Heart right ventricle (tissue), 16 donors: ENCODE data around the gene PRDM2. TPM values are rescaled to one million over a fixed set of nuclear protein-coding genes. Genes with fewer than 3 reads are reported as not detected.

Experiments used
- ATAC-seq, 8 donors: fragments of 200-7000 bp; cut with Tn5 transposase; one replicate each; pipeline ENCODE4 v1.9.1; 2020; ENCODE audit warnings: mild to moderate bottlenecking in 8 of 8, moderate library complexity in 8 of 8, moderate number of reproducible peaks in 1 of 8
- DNase-seq, 2 donors: peaks; one replicate each; pipeline ENCODE4 v3.0.0-alpha.2; 2020
- H3K27ac ChIP-seq, 10 donors: fragments of 200-600 bp; sonication (generic) in 2 of 10; one replicate each; pipeline versions ENCODE4 v1.5.0 to v1.8.0; 2020 to 2022; ENCODE audit warnings: mild to moderate bottlenecking in 3 of 10
- H3K27me3 ChIP-seq, 7 donors: fragments of 200-600 bp; one replicate each; pipeline ENCODE4 v1.8.0; 2021 to 2022; ENCODE audit warnings: mild to moderate bottlenecking in 2 of 7
- H3K36me3 ChIP-seq, 9 donors: fragments of 200-600 bp; sonication (generic) in 1 of 9; one replicate each; pipeline versions ENCODE4 v1.5.0 to v1.8.0; 2020 to 2022; ENCODE audit warnings: mild to moderate bottlenecking in 2 of 9
- H3K4me1 ChIP-seq, 9 donors: fragments of 200-600 bp; sonication (generic) in 1 of 9; one replicate each; pipeline versions ENCODE4 v1.5.0 to v1.8.0; 2020 to 2022; ENCODE audit warnings: mild to moderate bottlenecking in 4 of 9
- H3K4me3 ChIP-seq, 10 donors: fragments of 200-600 bp; sonication (generic) in 2 of 10; one replicate each; pipeline versions ENCODE4 v1.5.0 to v1.8.0; 2020 to 2022; ENCODE audit warnings: mild to moderate bottlenecking in 7 of 10, moderate library complexity in 2 of 10
- H3K9me3 ChIP-seq, 11 donors: fragments of 200-600 bp in 10 of 11; sonication (generic) in 2 of 11; one replicate each; pipeline versions ENCODE4 v1.5.0 to v1.8.0; 2013 to 2022; ENCODE audit warnings: mild to moderate bottlenecking in 2 of 11, control low read depth in 1 of 11, moderate library complexity in 1 of 11
- CTCF ChIP-seq, 9 donors: fragments of 200-600 bp; sonication (generic) in 2 of 9; IDR thresholded peaks; one replicate each; pipeline versions ENCODE4 v1.5.0 to v1.8.0; 2021 to 2022; ENCODE audit warnings: antibody characterized with exemption in 9 of 9, mild to moderate bottlenecking in 5 of 9, moderate library complexity in 1 of 9
- WGBS, 2 donors: extraction: QIAGEN DNeasy Blood & Tissue Kit; methylation state at CpG; one replicate each; pipeline ENCODE4 v1.1.7; 2013; ENCODE audit warnings: inconsistent platforms in 1 of 2; 5-methylcytosine and 5-hydroxymethylcytosine counted together
- intact Hi-C, 10 donors: fragments of 100-400 bp; cut with DNase I; formaldehyde crosslinking; loops; one replicate each; pipeline versions ENCODE4 v1.11.1 to v1.14.2; 2022
- polyA plus RNA-seq, 2 donors: library from polyadenylated mRNA; stranded (reverse); fragments of 200-250 nt; gene quantifications; one replicate each; pipeline ENCODE4 v1.2.3, GENCODE V29; 2013
- total RNA-seq, 10 donors: library from RNA; stranded (reverse); fragmentation: NEBNext Ultra II Directional in 3 of 10; extraction: Animal tissue kit (Norgen Biotek cat#: 25700) in 3 of 10; gene quantifications; one replicate each; pipeline versions ENCODE4 v1.2.1 to v1.2.4, GENCODE V29; 2021 to 2023
- donor health status: Arrhythmogenic right ventricular cardiomyopathy.
- donor health status: ischemic (EF 13 %, LVEDD 7.1; RV severe dilation, severe dysfunction).
- donor health status: healthy with polysubstance abuse.
- donor health status: DM: no; HTN: yes; CAD: no.
- donor health status: DM: no; HTN: no; CAD: no.
- donor health status: ischemic (EF 25% LVEDD 6.9; RV normal size, moderate dysfunction).
- donor health status: ischemic (EF 25% LVEDD 5.7; RV mildly dilated, moderate dysfunction).
- donor health status: healthy.
- donor health status: DM: yes; HTN: yes; CAD: no.
- donor health status: Ischemic cardiomyopathy.
- donor health status: ischemic (EF 35%, LVEDD 5.7; RV mildly dilated, moderate dysfunction).
- donor health status: nonischemic (EF 11% LVEDD 7.7; RV severe dilation, severe dysfunction).
- donor health status: DM: yes; HTN: yes; CAD: no.
- donor health status: PGD.
- donor health status: ischemic (EF 29% LVEDD 5.4; RV normal size, mild dysfunction).
- donor health status: nonischemic (EF 23%, LVEDD 6.1; RV moderate dilation, normal function).

PRDM2 gene
- total and polyA plus RNA-seq, 12 donors, result 10.3 to 57.3 (median 42.4) TPM

GRCh38 chr1:13763222-13763621, 63.2 kb downstream of the PRDM2 start:
- Histone ChIP-seq H3K4me1 (peaks cover 0 to 88% (median 63%) of the 10 kb centered on the region in 9 donors), H3K36me3 (peaks cover 0 to 14% (median 0%) of the 10 kb centered on the region in 9 donors), H3K4me3 (no peak overlapping the region), H3K27me3 (no peaks in the 10 kb centered on the region), H3K27ac (no peak overlapping the region), H3K9me3 (no peaks in the 10 kb centered on the region)
- WGBS, 2 donors, result 70 to 74% methylated on average over 2 of the region's 2 CpGs
- DNase-seq (no peak), ATAC-seq (no peak)
- intact Hi-C loops, result no loop called here
- TF ChIP-seq CTCF (IDR thresholded peaks at IDR 0.05), result no peak

- Histone ChIP-seq H3K27me3 (no peaks in the 10 kb centered on the region), H3K27ac (no peak overlapping the region), H3K4me1 (peaks cover 0 to 88% (median 62%) of the 10 kb centered on the region in 9 donors), H3K4me3 (no peak overlapping the region), H3K36me3 (peaks cover 0 to 21% (median 0%) of the 10 kb centered on the region in 9 donors), H3K9me3 (no peaks in the 10 kb centered on the region)
- 75 to 78% methylated on average over 6 of the region's 6 CpGs for WGBS, 2 donors
- DNase-seq, result no peak
- TF ChIP-seq CTCF (IDR thresholded peaks at IDR 0.05), result no peak
- intact Hi-C loops, result no loop called here
- ATAC-seq, result no peak
These were observed 64.0 kb downstream of the PRDM2 start for GRCh38 chr1:13763991-13764390.

DNA sequence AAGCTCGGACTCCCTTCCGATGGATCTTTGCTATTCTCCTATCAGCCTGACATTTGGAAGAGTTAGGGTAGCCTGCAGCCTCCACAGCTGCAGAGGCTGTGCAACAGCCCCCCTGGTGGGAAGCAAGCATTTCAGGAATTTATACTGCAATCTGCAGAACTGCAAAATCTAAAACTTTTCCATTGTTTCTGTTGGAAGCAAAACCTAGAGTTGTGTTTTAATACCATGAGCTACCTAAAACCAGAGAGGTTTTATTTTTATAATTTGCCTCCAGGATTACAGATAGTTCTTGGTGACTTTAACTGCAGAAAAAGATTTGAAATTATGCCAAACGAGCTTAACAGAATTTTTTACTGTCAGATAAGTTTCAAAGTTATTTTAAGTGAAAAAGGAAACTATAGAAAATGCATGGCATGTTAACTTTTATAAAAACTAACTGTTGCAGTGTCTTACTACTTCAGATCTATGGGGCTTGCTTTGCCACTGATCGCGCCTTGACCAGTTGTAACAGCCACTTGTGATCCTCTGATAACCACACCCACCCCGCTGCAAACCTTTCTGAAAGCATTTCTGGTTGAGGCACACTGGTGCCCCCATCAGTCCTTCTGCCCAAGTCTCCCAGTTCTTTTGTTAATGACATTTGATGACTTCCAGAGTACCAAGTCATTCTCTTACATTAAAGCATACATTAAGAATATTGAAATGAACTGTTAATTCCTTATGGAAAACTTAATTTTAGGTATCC, 64.8 kb downstream of the PRDM2 start:
- H3K9me3 ChIP-seq, result no peaks in the 10 kb centered on the region
- intact Hi-C loops, result no loop called here
- no peak for DNase-seq
- H3K27ac ChIP-seq, result no peak overlapping the region
- ATAC-seq, result peak in 3 of 8 donors; percentile 22 to 39 (median 36)
- H3K27me3 ChIP-seq, result no peaks in the 10 kb centered on the region
- peaks cover 0 to 28% (median 0%) of the 10 kb centered on the region in 9 donors for H3K36me3 ChIP-seq
- no peak overlapping the region for H3K4me3 ChIP-seq
- H3K4me1 ChIP-seq, result peaks cover 0 to 88% (median 57%) of the 10 kb centered on the region in 9 donors
- 33 to 46% methylated on average over 6 of the region's 6 CpGs for WGBS, 2 donors
- TF ChIP-seq CTCF (IDR thresholded peaks at IDR 0.05), result no peak

GRCh38 chr1:13766592-13767564, 66.9 kb downstream of the PRDM2 start:
- no peak for ATAC-seq
- DNase-seq, result no peak
- Histone ChIP-seq H3K4me3 (no peak overlapping the region), H3K9me3 (no peaks in the 10 kb centered on the region), H3K27me3 (no peaks in the 10 kb centered on the region), H3K4me1 (peaks cover 0 to 76% (median 42%) of the 10 kb centered on the region in 9 donors), H3K36me3 (peaks cover 0 to 27% (median 0%) of the 10 kb centered on the region in 9 donors), H3K27ac (no peak overlapping the region)
- intact Hi-C loops, result no loop called here
- TF ChIP-seq CTCF (IDR thresholded peaks at IDR 0.05), result no peak
- 92 to 96% methylated on average over 9 of the region's 9 CpGs for whole genome bisulfite sequencing, 2 donors
